Epidermal melanocyte (primary cell): ENCODE data around the gene PRKAR1A.

Experiments used
- DNase-seq: peaks from one replicate; pipeline ENCODE4 v3.0.0; 2011; ENCODE audit warnings: low spot score; ENCODE audit not compliant: insufficient read length

PRKAR1A gene

DNA sequence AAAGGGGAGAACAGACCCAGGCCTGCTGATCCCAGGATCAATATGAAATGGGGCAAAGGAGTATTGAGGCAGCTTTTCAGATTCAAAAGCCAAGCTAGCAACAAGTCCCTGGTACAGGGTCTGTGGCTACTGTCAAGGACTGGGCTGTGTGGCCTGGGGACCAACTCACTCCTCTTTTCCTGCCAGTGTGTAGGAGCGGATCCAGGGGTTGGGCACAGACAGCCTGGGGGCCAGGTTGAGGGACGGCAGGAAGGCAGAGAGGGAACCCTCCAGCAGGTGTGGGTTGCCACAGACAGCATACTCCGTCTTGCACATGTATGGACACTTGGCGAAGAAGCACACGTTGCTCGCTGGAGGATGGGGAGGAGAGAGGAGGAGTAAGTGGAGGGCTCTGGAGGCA is 29.6 kb downstream of the PRKAR1A start:
- DNase-seq: no peak

DNA sequence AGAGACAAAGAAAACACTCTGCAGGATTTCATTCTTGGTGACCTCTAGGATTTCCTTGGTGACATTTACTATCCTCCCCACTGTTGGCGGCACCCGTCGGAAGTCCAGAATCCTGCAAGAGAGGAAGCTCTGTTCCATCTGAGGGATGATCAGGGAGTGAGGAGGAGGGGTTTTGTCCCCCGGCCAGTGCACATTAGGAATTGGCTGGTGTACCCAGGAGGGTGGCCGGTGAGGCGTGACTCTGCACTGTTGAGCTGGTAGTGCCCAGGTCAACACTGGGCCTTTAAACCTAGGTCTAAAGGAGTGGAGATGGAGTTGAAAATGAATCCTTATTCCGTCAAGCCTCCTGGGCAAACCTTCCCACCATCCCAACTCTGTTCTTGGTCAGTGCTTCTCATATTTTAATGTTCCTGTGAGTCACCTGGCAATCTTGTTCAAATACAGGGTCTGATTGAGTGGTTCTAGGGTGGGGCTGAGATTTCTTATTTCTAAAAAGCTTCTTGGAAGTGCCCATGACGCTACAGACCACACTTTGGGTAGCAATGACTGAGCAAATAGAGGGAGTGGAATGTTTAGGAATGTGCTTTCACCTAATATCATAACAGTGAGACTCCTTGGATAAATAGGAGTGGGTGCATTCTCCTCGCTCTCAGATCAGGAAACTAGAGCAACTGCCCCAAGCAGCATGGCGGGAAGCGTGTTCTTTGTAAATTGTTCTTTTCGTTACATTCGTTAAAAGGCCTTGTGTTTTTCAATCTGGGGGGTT is 30.7 kb downstream of the PRKAR1A start:
- no peak for DNase-seq

DNA sequence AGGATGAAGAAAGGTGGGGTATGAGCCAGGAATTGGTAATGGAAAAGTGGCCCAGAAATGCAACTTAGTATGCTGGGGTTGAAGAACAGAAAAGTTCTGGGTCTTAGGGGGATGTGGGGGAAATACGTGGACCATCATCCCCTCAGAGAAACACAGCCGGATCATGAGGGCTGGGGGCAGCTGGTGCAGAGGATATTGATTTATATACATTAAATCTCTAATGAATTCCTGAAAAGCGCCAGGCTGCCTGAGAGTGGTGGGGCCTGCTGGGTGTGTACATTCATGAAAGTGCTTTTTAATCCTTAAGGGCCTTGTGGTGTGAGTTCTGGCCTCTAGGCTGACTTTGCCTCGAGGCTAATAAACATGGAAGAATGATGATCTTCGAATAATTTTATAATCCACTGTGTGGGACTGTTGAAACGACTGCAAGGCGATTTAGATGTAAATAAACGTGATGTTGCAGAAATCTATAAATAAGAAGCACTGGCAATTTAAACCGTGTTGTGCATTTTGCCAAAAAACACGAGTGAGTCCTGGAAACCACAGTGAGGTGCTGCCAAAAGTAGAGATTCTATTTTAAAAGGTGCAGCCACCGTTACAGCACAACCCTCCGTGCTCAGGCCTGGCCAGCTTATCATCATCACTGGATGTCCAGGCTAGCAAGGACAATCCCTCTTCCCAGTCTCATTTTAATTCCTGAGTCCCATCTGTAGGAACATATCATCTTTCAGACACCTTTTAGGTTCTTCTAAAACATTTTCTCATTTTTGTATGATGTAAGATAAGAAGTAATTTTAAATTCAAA is 32.1 kb downstream of the PRKAR1A start:
- no peak for DNase-seq

DNA sequence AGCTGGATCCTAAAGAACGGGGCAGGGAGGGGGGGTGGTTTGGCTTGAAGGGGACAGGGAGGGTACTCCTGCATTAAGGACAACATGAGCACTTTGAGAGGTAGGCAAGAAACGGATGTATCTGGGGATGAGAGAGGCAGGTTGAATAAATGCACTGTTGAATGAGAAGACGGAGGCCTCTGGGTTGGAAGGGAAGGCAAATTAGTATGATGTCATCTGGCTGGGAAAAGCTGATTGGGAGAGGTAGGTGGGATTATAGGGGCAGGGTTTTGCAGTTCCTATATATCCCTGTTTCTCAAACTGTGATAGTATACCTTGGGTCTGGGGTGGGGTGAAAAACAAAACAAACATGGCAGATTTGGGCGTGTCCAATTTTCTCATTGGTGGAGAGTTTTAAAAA is 44.3 kb downstream of the PRKAR1A start:
- no peak for DNase-seq

DNA sequence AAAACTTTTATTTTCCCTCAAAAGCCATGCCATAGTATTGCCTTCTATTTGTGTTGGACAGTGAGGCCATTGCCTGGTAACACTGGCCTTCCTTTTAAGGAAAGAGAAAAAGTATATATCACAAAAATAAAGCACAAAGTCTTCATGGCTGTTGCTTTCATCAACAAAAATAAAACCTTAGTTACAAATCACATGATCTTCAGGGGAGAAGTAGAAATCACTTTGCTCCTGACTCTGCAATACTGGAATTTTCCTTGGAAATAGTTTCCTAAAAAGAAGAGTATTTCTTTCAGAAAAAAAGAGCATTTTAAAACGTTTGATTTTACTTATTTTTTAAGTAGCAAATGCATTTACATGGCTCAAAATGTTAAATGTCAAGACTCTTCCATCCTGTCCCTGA is 47.1 kb downstream of the PRKAR1A start:
- DNase-seq: no peak

GRCh38 chr17:68560966-68561720 is 48.9 kb downstream of the PRKAR1A start:
- DNase-seq: no peak

GRCh38 chr17:68562736-68563135 is 50.5 kb downstream of the PRKAR1A start:
- no peak for DNase-seq

GRCh38 chr17:68564415-68565111 is 52.3 kb downstream of the PRKAR1A start:
- DNase-seq: no peak

DNA sequence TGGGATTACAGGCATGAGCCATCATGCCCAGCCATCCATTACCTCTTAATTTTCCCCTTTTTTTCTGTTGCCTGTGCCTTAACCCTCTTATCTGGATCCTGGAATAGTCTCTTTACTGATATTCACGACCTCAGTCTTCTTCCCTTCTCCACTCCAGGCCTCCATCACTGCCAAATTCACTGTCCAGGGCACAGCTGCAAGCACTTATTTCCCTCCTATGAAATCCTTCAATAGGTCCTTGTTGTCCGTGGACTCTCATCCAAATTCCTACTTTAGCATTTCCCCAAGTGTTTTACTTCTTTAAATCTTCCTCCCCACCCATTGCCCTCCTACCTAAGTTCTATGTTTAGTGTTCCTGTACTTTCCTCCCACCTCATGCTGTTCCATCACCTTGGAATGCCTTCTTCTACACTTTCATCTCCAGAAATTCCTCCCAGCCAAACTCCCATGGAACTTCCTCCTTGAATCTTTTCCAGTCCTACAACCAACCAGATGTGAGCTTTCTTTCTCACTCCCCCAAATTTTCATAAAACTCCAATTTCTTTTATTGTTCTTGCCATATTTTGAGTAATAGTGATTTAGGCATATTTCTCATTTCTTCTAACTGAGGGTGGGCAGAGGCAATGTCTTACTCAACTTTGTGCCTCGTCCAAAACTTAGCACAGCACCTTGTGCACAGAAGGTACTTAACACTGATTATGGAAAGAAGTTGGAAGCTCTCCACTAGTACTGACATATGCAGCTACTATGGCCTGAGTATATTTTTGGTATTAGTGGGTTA is 53.6 kb downstream of the PRKAR1A start:
- DNase-seq: no peak

DNA sequence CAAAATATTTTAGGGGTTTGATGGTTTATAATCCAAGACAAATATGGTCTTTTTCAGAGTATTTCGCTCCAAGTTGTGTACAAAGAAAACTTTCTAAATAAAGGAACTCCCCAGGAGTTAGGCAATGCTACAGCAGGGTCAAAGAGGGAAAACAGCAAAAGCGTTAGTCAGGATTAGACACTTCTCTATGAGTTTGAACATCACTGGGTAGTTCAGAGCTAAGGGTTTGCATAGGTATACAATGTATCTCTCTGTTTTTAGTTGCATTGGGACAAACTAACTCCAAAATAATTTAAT is 54.2 kb downstream of the PRKAR1A start:
- no peak for DNase-seq

DNA sequence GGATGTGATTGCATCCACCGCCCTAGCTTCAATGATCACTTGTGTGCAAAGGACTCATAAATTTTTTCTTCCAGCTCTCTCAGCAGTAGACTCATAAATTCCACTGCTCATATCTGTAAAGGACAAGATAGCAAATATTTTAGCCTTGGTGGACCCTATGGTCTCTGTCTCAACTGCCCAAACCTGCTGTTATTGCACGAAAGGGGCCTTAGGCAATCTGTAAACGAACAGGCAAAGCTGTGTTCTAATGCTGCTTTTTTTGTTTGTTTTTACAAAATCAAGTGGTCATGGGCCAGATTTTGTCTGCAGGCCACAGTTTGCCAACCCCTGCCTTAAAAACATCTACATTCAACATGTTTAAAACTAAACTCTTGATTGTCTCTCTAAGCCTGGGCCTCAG is 54.8 kb downstream of the PRKAR1A start:
- DNase-seq: no peak

DNA sequence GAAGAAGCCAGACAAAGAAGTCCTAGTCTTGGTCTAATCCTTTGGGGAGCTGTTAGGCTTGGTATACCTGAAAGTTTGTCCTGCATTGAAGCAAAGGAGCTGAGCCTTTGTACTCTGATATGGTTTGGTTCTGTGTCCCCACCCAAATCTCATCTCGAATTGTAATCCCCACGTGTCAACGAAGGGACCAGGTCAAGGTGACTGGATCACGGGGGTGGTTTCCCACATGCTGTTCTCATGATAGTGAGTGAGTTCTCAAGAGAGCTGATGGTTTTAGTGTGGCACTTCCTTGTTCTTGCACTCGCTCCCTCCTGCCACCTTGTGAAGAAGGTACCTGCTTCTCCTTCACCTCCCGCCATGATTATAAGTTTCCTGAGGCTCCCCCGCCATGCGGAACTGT is 55.4 kb downstream of the PRKAR1A start:
- DNase-seq: no peak

- no peak for DNase-seq
Measured at GRCh38 chr17:68568581-68568980, 56.4 kb downstream of the PRKAR1A start.

DNA sequence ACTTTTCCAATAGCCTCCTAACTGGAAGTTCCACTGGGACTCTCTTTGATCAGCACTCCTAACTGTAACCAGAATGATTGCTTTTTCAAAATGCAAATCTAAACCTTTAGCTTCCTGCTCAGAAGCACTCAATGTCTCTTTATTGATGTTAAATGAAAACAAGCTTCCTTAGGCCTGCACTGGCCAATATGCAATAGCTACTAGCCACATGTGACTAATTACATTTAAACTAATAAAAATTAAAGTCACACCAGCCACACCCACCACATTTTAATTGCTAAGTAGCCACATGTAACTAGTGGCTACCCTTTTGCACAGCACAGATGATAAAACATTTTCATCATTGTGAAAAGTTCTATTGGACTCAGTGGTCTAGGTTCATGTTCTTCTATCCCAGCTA is 57.1 kb downstream of the PRKAR1A start:
- no peak for DNase-seq

DNA sequence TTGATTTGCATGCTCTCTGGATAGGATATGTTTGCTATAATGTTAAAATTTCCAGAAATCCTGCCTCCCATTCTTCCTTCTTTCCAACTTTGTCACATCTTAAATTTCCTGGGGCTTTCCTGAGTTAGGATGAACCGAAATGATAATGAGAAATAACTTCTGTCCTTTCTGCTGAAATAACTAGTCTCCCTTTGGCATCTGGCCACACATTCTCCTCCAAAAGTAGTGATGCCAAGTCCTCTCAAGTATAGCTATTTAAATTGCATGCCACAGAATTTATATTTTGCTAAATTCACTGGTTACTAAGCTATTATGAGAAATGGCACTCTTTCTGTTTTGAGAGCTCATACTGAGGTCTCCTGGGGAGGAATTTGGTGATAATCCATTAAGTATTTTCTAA is 58.3 kb downstream of the PRKAR1A start:
- no peak for DNase-seq

DNA sequence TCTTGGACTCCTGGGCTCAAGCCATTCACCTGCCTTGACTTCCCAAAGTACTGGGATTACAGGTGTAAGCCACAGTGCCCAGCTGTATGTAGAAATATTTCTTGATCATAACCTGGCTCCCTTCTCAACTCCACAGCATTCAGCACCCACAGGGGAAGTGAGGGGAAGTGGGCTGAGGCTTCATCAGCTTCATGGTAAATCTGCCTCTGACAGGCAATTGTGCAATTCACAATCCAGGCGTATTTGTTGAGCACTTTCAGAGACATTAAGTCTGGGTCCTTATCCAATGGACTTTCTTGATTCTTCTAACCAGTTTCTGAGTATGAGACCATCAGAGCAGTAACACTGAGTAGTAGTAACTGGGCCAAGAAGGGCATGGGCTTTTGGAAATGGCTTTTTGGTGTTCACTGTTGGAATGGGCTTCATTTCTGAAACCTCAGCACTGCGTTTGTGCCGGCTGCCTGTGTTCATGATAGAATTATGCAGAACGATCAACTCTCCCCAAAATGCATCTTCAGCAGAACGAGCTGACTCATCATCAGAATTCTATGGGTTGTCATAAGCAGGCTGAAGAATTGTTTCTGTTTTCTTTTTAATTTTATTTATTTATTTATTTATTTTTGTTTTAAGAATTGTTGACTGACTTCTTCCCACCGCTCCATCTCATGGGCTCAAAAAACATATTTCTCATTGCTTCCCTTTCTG is 60.1 kb downstream of the PRKAR1A start:
- DNase-seq: no peak

GRCh38 chr17:68573338-68573737 is 61.1 kb downstream of the PRKAR1A start:
- DNase-seq: no peak

DNA sequence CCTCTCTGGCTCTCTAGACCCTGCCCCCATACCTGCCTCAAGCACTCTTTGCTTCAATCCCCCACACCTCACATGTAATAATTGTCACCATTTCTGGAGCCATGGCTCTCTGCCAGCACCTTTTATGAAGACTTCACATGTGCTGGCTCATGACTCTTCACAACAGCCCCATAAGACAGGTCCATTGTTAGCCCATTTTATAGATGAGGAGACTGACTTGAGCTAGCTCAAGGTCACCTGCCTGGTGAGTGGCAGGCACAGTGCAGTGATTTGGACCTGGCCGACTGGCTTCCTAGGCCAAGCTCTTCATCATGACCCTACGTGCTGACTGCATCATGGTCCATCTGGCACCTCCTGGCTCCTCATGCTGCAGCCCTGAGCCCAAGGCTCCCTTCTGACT is 63.9 kb downstream of the PRKAR1A start:
- DNase-seq: no peak

DNA sequence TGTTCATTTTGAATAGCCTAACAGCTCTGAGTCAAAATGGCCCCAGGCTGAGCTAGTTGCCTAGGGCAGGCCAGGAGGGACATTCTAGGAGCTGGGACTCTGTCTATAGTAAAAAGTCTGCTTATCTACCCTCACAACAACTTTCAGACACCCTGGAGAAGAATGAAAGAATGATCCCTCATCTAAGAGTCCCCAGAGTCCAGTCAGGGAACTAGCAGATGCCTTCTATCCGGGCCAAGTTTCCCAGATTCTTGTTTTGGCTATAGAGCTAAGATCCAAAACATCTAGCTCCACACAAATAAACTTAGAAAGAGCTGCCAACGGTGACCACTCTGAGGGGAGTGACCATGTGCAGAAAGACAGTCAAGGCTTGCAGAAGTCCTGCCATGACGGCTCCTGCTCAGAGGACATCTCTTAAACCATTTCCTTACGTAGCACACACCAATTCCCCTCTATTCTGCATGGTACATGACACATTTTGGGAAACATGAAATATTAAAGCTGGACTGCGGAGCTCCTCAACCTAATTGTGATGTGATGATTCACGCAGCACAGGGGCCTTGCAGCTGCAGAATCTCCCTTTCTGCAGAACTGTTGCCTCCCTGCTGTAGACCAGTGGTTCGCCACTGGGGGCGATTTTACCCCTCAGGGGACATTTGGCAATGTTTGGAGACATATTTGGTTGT is 64.7 kb downstream of the PRKAR1A start:
- no peak for DNase-seq

DNA sequence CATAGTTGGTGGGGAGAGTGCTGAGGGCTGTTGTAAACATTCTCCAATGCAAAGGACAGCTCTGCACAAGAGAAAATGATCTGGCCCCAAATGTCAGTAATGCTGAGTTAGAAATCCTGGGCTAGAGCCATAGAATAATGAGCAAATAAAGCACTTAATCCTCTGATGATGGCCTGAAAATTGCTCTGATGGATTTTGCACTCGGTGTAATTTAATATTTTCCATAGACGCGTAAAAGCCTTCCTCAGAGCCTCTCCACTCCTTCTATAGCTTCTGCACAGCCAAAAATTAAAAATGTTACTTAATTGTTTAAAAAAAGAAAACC is 65.2 kb downstream of the PRKAR1A start:
- no peak for DNase-seq
